ENCODE data around the gene SDHD.

DNA sequence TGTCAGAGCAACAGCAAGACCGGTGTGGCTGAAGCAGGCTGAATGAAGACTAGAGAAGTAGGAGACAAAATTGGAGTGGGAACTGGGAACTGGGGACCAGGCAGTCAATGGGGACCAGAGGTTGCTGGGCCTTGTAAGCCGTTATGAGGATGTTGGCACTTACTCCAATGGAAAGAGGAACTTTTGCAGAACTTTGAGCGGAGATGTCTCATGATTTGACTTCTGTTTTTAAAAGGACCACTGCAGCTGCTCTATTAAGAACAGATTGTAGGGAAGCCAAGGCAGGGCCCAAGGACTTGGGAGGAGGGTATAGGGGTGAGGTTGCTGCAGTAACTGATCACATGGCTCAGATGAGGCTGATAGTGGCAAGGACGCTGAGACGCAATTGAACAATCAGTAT lies 43.0 kb downstream of the SDHD start:
- no peak for TF ChIP-seq POLR2A (IDR thresholded peaks at IDR 0.05)
- TF ChIP-seq, protein P1, sequence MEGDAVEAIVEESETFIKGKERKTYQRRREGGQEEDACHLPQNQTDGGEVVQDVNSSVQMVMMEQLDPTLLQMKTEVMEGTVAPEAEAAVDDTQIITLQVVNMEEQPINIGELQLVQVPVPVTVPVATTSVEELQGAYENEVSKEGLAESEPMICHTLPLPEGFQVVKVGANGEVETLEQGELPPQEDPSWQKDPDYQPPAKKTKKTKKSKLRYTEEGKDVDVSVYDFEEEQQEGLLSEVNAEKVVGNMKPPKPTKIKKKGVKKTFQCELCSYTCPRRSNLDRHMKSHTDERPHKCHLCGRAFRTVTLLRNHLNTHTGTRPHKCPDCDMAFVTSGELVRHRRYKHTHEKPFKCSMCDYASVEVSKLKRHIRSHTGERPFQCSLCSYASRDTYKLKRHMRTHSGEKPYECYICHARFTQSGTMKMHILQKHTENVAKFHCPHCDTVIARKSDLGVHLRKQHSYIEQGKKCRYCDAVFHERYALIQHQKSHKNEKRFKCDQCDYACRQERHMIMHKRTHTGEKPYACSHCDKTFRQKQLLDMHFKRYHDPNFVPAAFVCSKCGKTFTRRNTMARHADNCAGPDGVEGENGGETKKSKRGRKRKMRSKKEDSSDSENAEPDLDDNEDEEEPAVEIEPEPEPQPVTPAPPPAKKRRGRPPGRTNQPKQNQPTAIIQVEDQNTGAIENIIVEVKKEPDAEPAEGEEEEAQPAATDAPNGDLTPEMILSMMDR (IDR thresholded peaks at IDR 0.05 in 4 of 5, conservative IDR thresholded peaks at IDR 0.05 in 1 of 5) = no peak
